Smooth muscle cell of the brain vasculature (primary cell): Measurements from ENCODE around the gene MATK.

Experiments used
- DNase-seq: peaks from one replicate; pipeline ENCODE4 v3.0.0-alpha.2; 2012; ENCODE audit warnings: low read depth, low spot score

MATK gene, protein sequence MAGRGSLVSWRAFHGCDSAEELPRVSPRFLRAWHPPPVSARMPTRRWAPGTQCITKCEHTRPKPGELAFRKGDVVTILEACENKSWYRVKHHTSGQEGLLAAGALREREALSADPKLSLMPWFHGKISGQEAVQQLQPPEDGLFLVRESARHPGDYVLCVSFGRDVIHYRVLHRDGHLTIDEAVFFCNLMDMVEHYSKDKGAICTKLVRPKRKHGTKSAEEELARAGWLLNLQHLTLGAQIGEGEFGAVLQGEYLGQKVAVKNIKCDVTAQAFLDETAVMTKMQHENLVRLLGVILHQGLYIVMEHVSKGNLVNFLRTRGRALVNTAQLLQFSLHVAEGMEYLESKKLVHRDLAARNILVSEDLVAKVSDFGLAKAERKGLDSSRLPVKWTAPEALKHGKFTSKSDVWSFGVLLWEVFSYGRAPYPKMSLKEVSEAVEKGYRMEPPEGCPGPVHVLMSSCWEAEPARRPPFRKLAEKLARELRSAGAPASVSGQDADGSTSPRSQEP

DNA sequence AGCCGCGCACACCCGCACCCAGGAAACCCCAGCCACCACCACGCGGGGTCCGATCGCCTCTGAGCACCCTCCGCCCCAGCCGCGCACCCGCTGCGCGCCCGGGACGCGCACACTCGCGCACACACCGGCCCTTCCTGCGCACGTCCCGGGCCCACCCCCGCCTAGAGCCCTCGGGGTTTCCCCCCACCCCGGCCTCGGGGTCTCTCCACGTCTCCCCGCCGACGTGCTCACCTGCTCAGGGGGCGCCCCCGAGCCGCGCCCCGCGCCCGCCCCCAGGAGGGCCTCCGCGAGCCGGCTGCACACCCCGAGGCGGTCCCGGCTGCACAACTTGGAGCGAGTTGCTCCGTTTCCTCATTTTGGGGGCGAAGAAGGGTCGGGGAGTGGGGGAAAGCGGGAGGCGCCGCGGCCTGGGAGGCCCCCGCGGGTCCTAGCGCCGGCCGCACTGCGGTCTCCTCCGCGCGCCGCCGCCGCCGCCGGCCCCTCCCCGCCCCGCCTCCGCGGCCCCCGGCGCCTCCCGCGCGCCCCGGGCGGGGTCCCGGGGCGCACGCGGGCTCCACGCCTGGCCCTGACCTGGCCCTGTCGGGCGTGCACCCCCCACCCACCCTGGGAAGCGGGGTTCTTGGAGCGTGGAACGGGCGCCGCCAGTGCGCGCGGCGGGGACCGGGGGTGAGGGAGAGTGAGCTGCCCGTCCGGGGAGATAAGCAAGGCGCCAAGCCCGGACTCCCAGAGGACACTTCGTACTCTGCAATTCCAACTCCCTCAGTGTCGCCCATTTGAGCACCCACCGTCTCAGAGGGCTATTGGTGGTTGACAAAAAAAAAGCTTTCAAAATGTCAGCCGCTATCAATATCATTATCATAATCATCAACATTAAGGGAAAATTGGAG lies at the start of gene MATK:
MATK (minus strand) TSS at position 444 of the 887 bp plus-strand sequence. CDS start 1,246 bp downstream, outside the sequence.
- DNase-seq, result no peak

DNA sequence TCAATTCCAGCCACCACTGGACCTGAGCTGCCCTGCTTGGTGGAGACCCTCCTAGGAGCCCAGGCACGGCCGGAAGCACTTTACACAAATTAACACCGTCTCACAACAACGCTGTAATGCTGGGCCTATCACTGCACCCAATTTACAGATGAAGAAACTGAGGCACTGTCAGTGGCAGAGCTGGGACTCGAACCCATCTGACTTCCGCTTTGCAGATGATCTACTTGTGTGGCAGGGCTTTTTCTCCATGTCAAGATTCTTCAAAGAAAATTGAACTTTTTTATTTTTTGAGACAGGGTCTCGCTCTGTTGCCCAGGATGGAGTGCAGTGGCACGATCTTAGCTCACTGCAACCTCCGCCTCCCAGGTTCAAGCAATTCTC lies 48.9 kb upstream of the MATK start:
- DNase-seq, result no peak

DNA sequence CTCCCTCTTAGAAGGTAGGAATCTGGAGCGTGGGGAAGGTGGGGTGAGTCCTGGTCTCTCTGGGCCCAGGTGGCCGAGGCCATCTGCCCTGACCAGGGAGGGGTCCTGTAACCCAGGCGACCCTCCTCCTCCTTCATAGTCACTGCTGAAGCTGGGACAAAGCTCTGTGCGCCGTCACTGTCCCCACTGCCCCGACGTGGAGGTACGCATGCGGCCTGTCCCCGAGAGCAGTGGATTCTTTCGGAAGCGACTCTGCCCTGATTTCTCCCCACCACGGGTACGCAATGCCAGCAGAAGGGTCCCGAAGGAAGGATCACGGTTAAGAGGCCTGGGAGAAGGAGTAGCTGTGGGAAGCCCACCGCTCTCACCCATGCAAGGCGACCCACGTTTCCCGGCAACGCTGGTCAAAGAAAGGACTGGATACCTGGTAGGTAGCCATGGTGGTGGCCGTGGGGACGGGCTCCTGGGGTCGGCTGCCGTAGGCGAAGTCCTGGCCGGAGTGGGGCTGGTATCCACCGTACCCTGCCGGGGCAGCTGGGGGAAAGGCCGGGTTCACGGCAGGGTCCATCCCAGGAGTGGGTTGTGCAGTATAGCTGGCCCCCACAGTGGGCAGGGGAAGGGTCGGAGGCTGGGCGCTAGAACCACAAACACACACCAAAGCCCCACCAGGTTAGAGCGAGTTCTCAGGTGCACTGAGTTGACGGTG lies 48.3 kb upstream of the MATK start:
- DNase-seq, result no peak

DNA sequence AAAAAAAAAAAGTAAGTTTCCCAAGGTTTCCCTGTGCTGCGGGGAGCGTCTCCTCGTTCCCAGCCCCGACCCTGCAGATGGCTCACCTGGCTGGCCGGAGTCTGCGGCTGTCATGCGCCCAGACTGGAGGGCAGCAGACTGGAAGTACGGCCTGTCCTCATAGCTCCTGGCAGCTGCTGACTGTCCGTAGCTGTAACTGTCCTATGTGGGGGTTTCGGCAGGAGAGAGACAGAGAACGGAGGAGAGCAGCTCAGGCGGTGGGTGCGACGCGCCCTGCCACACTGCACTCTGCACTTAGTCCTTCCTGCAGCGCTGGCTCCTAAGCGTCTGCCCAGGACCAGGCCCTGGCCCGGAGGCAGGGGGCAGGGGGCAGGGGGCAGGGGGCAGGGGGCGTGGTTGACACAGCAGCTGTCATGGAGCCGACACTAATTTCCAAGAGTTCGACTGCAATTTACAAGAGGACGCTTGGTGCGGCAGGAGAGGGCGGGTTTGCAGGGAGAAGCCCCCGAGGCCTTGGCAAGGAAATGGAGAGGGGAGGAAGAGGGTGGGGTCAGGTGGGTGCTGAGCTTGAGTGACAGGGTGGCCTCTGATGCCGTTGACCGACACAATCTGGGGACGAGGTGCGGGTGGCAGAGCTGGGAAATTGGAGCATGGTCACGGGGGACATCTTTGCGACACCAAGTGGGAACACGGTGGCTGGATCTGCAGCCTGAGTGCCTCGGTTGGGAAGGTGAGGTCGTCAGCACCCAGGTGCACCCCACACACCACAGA lies 47.6 kb upstream of the MATK start:
- DNase-seq, result no peak

DNA sequence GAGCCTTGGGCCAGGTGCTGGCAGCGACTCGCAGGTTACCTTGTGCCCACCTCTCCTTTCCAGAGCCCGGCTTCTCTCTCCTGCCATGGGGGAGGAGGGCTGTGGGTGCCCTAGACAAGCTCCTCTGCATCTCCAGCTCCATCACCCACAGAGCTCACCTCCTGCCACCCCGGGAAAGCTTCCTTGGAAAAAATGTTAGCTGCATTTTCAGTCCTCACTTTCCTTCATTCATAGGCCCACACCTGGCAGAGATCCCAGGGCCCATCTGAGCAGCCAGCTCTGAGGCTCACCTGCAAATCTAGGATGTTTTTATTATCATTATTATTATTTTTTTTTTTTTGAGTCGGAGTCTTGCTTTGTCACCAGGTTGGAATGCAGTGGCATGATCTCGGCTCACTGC lies 45.8 kb upstream of the MATK start:
- DNase-seq, result no peak

DNA sequence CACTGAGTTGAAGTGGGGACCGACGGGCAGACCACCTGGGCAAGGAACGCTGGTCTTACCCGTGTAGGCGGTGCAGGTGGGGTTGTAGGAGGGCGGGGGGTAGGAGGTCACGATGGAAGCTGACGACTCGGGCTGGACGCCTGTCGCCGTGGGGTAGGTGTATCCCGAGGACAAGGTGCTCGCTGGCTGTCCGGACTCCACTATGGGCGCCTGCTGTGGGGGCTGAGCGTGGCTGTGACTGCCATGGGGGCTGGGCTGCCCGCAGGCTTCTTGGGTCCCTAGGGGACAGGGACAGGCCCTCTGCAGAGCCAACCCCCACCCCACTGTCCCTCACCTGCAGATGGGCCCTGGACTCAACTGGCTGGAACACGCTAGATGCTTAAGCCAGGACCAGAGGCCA lies 45.4 kb upstream of the MATK start:
- DNase-seq, result no peak

DNA sequence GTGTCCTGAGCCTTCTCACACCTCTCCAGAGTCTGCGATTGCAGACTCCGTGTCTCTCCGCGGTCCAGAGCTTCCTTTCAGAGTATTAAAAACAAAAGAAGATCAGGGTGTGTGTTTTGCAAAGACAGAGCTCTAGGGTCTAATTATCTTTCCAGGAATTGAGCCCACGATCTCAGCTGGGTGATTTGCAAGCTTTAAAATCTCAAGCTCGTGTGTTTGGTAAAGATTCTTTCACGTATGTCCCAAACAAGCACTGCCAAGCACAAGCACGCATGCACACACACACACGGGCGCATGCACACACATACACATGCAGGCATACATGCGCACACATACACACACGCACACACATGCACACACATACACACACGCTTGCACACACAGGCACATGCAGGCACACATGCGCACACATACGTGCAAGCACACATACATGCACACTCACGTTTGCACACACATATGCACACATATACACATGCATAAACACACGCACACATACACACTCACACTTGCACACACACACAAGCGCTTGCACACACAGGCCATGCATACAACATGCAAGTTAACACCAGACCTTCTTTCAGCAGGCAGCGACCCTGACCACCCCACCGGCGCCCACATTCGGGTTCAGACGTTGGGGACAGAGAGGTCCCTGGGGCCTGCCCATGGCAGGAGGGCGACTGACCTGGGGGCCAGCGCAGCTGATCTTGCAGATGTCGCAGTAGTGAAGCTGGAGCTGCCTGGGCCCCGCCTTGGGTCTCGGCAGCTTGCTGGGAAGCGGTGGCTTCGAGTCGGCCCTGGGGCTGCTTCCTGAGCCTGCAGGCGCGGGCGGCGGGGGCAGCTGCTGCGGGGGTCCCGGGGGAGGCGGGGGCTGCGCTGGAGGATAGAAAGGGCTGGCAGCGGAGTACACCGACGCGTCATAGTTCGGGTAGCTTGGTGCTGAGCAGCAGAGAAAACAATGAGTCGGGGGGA lies 44.7 kb upstream of the MATK start:
- DNase-seq, result no peak

DNA sequence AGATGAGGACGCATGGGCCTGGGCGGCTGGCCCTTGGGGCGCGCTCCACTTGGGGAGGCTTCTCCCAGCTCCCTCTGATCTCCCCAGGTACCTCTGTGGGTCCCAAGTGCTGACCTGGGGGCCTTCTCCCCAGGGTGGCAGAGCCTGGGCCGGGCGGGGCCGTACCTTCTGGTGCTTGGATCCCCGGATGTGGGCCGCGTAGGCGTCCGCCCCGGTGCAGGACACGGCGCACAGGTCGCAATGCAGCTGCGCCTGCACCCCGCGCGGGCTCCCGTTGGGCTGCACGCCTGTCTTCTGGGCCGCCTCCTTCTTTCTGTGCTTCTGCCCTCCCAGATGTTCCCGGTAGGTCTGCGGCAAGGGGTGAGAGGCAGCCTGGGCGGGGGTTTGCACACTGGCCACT lies 41.1 kb upstream of the MATK start:
- no peak for DNase-seq

DNA sequence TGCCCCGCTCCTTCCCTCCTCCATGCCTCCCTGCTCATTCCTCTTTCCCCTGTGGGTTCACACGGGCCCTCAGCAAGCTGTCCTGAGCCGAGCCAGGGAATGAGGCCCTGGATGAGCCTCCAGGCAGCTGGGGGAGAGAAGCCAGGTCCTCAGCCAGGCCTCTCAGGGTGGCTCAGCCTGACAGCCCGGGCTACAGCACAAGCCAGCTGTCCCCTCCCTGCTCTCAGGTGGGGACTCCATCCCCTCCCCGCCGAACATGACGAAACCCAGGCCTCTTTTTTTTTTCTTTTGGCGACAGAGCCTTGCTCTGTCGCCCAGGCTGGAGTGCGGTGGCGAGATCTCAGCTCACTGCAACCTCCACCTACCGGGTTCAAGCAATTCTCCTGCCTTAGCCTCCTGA lies 40.0 kb upstream of the MATK start:
- DNase-seq, result no peak

DNA sequence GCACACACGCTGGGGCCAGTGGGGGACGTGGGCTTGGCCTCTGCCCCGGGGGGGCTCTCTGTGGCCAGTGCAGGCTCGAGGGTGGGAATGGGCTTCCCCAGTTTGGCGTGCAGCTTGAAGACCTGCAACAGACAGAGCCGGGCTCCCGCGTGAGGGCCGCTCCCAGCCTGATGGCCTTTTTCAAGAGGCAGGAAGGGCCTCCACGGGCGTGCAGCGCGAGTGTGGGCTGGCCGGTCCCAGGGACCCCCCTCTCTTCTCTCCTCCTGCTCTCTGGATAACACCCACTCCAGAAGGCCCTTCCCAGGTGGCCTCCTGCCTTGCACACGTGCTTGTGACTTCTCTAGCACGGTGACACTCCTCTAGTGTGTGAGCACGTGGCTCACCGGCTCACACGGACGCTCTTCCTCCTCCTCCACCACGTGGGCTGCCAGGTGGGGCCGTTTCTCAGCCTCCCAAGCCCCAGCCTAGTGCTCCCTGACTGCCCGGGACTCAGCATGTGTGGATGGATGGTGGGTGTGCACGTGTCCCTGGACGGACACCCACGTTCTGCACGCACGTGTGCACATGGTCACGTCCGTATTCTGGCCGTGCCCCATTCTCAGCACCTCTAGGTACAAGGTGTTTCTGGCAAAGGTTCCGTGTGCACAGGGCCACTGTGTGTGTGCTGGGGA lies 39.2 kb upstream of the MATK start:
- DNase-seq, result no peak

DNA sequence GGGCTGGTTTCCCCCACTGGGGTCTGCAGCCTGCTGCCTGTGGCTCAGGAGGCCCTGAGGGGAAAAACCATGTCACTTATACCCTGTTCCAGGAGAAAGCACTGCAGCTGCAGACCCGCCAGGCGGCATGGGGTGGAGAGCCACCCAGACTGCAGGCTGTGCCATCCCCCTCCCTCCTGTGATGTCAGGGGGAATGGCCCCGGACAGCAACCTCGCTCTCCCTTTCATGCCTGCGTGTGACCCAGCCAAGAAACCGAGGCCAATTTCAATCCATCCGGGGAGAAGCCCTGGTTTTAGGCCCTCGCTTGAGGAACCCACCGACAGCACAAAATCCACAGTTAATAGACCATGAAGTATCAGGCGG lies 37.2 kb upstream of the MATK start:
- DNase-seq, result no peak

DNA sequence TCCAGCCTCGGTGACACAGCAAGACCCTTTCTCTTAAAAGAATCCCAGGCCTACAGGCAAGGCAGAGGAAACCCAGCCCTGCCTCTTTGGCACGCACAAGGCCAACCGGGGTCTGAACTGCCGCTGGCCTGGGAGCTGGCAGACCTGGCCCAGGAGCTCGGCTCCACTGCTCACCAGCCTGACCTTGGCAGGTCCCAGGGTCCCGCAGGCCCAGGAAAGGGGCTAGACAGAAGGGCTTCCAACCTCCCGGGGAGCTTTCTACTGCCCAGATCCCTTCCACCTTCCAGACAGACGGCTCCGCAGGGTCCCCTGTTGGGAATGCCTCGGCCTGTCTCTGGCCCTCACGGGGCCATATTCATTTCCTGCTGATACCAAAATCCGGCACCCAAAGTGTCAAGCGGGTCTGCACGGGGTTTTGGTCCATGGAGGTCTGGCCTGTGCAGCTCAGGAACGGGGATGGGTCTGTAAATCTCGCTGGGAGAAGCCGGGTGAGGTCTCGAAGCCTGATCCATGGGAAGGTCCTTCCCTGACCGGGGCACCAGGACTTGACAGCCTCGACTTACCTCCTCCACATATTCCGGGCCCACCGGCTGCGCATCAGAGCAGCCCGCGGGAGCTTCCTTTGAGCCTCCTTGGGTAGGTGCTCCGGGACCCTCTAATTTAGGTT lies 36.6 kb upstream of the MATK start:
- DNase-seq, result no peak

DNA sequence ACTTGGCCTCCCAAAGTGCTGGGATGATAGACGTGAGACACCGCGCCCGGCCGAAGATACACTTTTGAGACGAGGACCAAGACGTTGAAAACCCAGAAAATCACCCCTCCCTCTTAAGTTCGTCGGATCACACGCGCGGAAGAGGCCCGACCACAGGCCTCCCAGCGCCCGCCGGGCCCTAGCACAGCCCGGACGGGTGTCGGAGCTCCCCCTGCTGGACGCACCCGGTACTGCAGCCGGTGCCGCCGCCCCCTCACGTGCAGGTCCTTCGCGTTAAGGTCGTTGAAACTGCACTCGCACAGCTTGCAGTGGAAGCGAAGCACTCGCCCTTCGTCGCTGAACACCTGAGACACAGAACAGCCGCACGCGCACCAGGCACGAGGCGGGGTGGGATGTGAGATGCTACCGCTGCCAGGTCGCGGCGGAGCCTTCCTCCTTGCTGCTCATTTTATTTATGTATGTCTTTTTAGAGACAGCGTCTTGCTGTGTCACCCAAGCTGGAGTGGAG lies 35.7 kb upstream of the MATK start:
- DNase-seq, result no peak

DNA sequence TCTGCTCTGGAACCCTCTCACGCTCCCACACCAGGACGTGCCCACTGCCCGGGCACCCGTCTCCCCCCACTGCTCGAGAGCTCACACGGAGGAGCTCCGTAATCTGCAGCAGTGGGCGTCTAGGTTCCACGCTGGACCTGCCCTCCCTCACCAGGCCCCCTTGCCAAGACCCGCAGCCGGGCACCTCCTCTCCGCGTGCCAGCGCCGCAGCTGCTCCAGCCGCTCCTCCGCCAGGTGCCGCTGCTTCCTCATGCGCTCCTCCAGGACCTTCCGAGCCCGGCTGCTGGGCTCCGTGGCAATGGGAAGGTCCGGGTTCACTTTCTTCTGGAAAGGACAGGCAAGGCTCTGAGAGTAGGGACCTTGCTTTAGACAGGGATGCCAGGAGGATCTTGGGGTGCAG lies 35.0 kb upstream of the MATK start:
- DNase-seq, result no peak

DNA sequence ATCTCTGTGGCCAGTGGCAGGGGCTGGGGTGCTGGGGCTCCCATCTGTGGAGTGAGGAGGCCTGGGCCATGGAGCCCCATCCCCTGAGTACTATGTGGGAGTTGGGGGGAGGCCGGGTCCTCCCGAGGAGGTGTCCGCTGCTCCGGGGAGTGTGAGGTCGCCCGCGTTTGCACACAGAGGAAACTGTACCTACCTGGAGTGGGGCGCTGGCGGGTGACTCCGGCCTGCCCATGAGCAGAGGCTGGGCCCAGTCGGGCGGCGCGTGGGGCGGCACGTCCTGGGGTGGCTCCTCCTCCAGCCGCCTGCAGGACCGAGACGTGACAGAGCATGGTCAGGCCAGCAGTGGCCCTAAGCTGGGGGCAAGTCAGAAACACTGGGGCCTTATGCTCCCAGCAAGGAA lies 33.8 kb upstream of the MATK start:
- no peak for DNase-seq

DNA sequence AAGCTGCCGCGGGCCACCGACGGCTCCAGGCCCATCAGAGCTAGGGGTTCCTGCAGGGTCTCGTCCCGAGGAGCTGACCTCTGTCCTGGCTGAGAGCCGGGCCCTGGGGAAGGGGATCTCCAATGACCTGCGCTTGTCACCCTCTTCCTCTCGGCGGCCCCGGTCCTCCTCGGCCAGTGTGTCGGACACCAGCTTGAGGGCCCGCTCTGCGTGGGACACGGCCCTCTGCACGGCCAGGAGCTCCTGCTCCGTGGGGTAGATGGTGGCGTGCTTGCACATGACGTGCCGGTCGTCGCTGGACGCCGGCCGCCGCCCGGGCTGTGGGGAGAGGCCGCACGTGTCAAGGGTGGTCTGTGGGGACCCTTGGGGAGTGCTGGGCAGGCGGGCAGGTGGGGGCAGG lies 32.7 kb upstream of the MATK start:
- no peak for DNase-seq

DNA sequence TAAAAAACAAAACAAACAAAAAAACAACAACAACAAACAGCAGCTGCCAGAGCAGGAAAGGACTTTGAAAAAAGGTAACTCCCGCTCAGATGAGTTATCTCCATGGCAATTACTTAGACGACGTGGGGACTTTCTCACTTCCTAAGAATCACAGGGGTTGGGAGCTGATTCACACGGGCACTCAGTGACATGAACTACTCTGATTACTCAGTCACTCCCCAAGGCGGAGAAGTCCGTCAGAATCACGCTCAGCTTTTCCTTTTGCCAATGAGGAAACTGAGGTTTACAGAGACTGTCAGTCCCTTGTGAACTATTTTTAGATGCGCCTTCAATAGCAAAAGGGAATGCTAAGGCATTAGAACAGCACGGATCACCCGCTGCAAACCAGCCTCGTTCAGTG lies 32.3 kb upstream of the MATK start:
- DNase-seq, result no peak

DNA sequence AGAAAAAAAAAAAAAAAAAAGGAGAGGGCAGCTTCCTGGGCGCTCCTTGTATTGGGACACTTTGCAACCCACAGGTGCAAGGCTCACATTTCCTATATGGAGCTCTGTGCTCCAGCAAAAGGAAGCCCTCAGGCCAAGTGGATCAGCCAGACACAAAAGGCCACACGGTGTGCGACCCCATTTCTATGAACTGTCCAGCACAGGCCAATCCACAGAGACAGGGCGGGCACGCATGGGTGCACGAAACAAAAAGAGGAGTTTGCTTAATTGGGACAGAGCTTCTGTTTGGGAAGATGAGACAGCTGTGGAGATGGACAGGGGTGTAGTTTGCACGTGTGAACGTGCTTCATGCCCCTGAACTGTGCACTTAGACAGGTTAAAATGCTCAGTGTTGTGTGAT lies 31.6 kb upstream of the MATK start:
- DNase-seq, result no peak
